ENCODE results near the gene RHOB. TPM values are rescaled to one million over a fixed set of nuclear protein-coding genes. Genes with fewer than 3 reads are reported as not detected.
"Not testable (repeated sequence)": the region's sequence is repeated elsewhere in the genome, so short reads cannot be mapped to it uniquely, and the experiment has no call there.

The RHOB gene
- total RNA-seq, 2 experiments from 2014 or later: 25.9 to 26.6 TPM

DNA sequence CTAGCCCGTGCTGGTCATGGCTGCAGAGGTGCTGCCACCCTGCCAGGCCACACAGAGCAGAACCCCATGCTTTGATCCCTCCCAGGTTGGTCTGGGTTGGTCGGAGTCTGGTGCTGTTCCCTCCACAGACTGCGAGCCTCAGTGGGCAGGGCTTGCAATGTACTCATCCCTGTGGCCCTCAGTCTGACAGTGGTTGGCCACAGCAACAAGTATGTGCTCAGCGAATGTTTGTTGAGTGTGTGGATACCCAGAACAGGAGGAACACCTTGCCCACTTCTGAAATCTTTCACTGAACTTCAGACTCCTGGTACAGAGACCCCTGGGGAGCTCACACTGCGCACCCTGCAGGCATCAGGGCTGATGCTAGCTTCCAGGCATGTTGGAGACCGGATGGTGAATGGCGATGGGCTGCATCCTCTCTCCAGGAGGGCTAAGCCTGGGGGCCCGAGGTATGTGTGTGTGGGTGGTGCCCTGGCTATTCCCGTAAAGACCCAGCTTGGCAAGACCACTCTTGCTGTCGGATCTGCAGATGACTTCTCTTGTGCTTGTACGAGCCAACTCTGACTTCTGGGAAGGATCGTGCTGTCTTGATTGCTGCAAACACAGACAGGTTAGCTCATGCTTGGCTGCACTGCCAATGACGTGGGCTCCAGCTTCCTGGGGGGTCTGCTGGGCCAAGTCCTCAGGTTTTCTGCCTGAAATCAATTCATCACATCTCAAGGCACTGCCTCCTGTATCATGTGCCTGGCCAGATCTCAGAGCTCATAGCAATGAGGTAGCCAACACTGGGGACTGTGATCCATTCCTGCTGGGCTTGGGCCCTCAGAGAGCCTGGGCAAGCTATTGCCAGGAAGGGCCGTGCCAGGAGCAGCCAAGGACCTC lies 43.7 kb downstream of the RHOB start:
- POLR2A ChIA-PET: no interaction called here
- Histone ChIP-seq H3K36me3 (ENCODE audit: insufficient read depth, low read length) (no peaks in the 10 kb centered on the region), H3K4me3 (ENCODE audit: low read length) (no peak overlapping the region), H3K27me3 (ENCODE audit: control insufficient read depth in 1 of 2, insufficient read depth in 2 of 2, low read length in 2 of 2) (no peaks in the 10 kb centered on the region), H3K27ac (ENCODE audit: low read depth in 1 of 2, low read length in 2 of 2) (no peak overlapping the region), H3K4me1 (ENCODE audit: insufficient read depth, low read length) (no peaks in the 10 kb centered on the region), H3K9me3 (ENCODE audit: control insufficient read depth in 1 of 2, insufficient read depth in 1 of 2, low read length in 2 of 2) (no peaks in the 10 kb centered on the region)
- H3K4me3 Mint-ChIP-seq: no peak overlapping the region
- no peaks in the 10 kb centered on the region for H3K36me3 Mint-ChIP-seq (ENCODE audit: low read depth)
- TF ChIP-seq CTCF (IDR thresholded peaks at IDR 0.05): no peak
- ATAC-seq (ENCODE audit: poor library complexity) (no peak), DNase-seq (no peak)
- intact Hi-C loops (cut with DNase I, micrococcal nuclease): no loop called here
- H3K27ac Mint-ChIP-seq: no peak overlapping the region
- no peaks in the 10 kb centered on the region for H3K9me3 Mint-ChIP-seq
- CTCF ChIA-PET: no interaction called here
- no peaks in the 10 kb centered on the region for H3K4me1 Mint-ChIP-seq (ENCODE audit: low read depth)
- no peaks in the 10 kb centered on the region for H3K27me3 Mint-ChIP-seq

- Mint-ChIP-seq H3K9me3 (no peaks in the 10 kb centered on the region), H3K27ac (no peak overlapping the region), H3K4me1 (ENCODE audit: low read depth) (no peaks in the 10 kb centered on the region), H3K27me3 (peaks cover under 1% of the 10 kb centered on the region), H3K36me3 (ENCODE audit: low read depth) (no peaks in the 10 kb centered on the region), H3K4me3 (no peak overlapping the region)
- intact Hi-C loops (cut with DNase I, micrococcal nuclease): no loop called here
- no peak for DNase-seq
- no peak for ATAC-seq (ENCODE audit: poor library complexity)
- Histone ChIP-seq H3K27ac (ENCODE audit: low read depth in 1 of 2, low read length in 2 of 2) (no peak overlapping the region), H3K4me1 (ENCODE audit: insufficient read depth, low read length) (no peaks in the 10 kb centered on the region), H3K9me3 (ENCODE audit: control insufficient read depth in 1 of 2, insufficient read depth in 1 of 2, low read length in 2 of 2) (no peaks in the 10 kb centered on the region), H3K36me3 (ENCODE audit: insufficient read depth, low read length) (no peaks in the 10 kb centered on the region), H3K4me3 (ENCODE audit: low read length) (no peak overlapping the region), H3K27me3 (ENCODE audit: control insufficient read depth in 1 of 2, insufficient read depth in 2 of 2, low read length in 2 of 2) (no peaks in the 10 kb centered on the region)
- CTCF ChIA-PET: no interaction called here
- TF ChIP-seq CTCF (IDR thresholded peaks at IDR 0.05): no peak
- POLR2A ChIA-PET: no interaction called here
These were observed 45.1 kb downstream of the RHOB start for GRCh38 chr2:20491739-20492531.

DNA sequence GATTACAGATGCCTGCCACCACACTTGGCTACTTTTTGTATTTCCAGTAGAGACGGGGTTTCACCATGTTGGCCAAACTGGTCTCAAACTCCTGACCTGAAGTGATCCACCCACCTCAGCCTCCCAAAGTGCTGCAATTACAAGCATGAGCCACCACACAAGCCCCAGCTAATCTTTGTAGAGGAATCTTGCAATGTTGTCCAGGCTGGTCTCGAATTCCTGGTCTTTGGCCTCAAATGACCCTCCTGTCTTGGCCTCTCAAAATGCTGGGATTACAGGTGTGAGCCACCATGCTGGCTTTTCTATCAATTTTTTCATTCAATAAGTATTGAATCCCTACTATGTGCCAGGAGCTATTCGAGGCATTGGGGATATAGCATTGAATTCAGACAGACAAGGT lies 46.2 kb downstream of the RHOB start:
- H3K27ac Mint-ChIP-seq; H3K36me3 Mint-ChIP-seq (ENCODE audit: low read depth); intact Hi-C loops (cut with DNase I, micrococcal nuclease); H3K9me3 ChIP-seq (ENCODE audit: control insufficient read depth in 1 of 2, insufficient read depth in 1 of 2, low read length in 2 of 2); POLR2A ChIA-PET; CTCF ChIA-PET; DNase-seq; H3K9me3 Mint-ChIP-seq; ATAC-seq (ENCODE audit: poor library complexity); H3K36me3 ChIP-seq (ENCODE audit: insufficient read depth, low read length); H3K27me3 ChIP-seq (ENCODE audit: control insufficient read depth in 1 of 2, insufficient read depth in 2 of 2, low read length in 2 of 2); H3K4me1 Mint-ChIP-seq (ENCODE audit: low read depth); H3K27ac ChIP-seq (ENCODE audit: low read depth in 1 of 2, low read length in 2 of 2); H3K4me3 Mint-ChIP-seq; H3K27me3 Mint-ChIP-seq; H3K4me1 ChIP-seq (ENCODE audit: insufficient read depth, low read length); H3K4me3 ChIP-seq (ENCODE audit: low read length): not testable (repeated sequence)
